Peyer's patch (tissue), 4 donors: Measurements from ENCODE around the gene PLS1. TPM values are rescaled to one million over a fixed set of nuclear protein-coding genes. Genes with fewer than 3 reads are reported as not detected.
A peak's percentile ranks its signal among the peaks of the same experiment; 100 is the strongest.

Experiments used
- DNase-seq, 3 donors: peaks; one replicate each; pipeline ENCODE4 v3.0.0-alpha.2; 2017 to 2019
- H3K27ac ChIP-seq, 4 donors: fragments of 200-600 bp; sonication (generic); one replicate each; pipeline ENCODE4 v1.5.1; 2016 to 2019
- H3K27me3 ChIP-seq, 2 donors: fragments of 200-600 bp; sonication (generic); one replicate each; pipeline ENCODE4 v1.5.1; 2019
- H3K36me3 ChIP-seq, 3 donors: fragments of 200-600 bp; sonication (generic); one replicate each; pipeline ENCODE4 v1.5.1; 2016 to 2019
- H3K4me1 ChIP-seq, 4 donors: fragments of 200-600 bp; sonication (generic); one replicate each; pipeline ENCODE4 v1.5.1; 2016 to 2019
- H3K4me3 ChIP-seq, 4 donors: fragments of 200-600 bp; sonication (generic); 1 replicate in 3 of 4; 2 replicates in 1 of 4; pipeline ENCODE4 v1.5.1; 2016 to 2019; ENCODE audit warnings: mild to moderate bottlenecking in 1 of 4
- H3K9me3 ChIP-seq, 4 donors: fragments of 200-600 bp; sonication (generic); one replicate each; pipeline ENCODE4 v1.5.1; 2016 to 2019; ENCODE audit warnings: mild to moderate bottlenecking in 1 of 4
- CTCF ChIP-seq, 6 experiments: fragments of 450-650 bp in 4 of 6; fragments of 200-600 bp in 2 of 6; sonication (generic) in 1 of 6; IDR thresholded peaks; one replicate each; pipeline ENCODE4 v1.5.1; 2017 to 2019; ENCODE audit warnings: antibody characterized with exemption in 6 of 6, mild to moderate bottlenecking in 3 of 6, moderate library complexity in 1 of 6
- POLR2A ChIP-seq, 2 donors: fragments of 450-650 bp; IDR thresholded peaks; one replicate each; pipeline ENCODE4 v1.5.1; 2017; ENCODE audit warnings: antibody characterized with exemption in 2 of 2, mild to moderate bottlenecking in 2 of 2, moderate library complexity in 2 of 2
- total RNA-seq, 4 donors: library from RNA; depleted of rRNA; stranded (reverse); fragments of >200 nt; gene quantifications; one replicate each; pipeline ENCODE4 v1.1.0, GENCODE V29; 2016

The PLS1 gene
- total RNA-seq, 4 donors from 2014 or later, result 48.7 to 661 (median 328) TPM

- H3K27ac ChIP-seq, result no peak overlapping the region
- no peak for DNase-seq
Measured at GRCh38 chr3:142611206-142611605, 15.0 kb downstream of the PLS1 start.

GRCh38 chr3:142613491-142613890 lies 17.3 kb downstream of the PLS1 start:
- no peaks in the 10 kb centered on the region for H3K36me3 ChIP-seq
- peak overlapping the region in 3 of 4 donors; percentile 69 to 88 (median 82) for H3K27ac ChIP-seq
- peak in 1 of 3 donors; percentile 81 for DNase-seq
- H3K4me1 ChIP-seq, result peaks cover 0 to 35% (median 2%) of the 10 kb centered on the region in 4 donors
- TF ChIP-seq POLR2A (IDR thresholded peaks at IDR 0.05) (no peak), CTCF (IDR thresholded peaks at IDR 0.05) (no peak)
- no peaks in the 10 kb centered on the region for H3K9me3 ChIP-seq
- H3K27me3 ChIP-seq, result no peaks in the 10 kb centered on the region
- H3K4me3 ChIP-seq, result no peak overlapping the region

More at GRCh38 chr3:142611206-142611605, 15.0 kb downstream of the PLS1 start:
- Histone ChIP-seq H3K4me1 (peaks cover 0 to 34% (median 2%) of the 10 kb centered on the region in 4 donors), H3K27me3 (no peaks in the 10 kb centered on the region), H3K9me3 (no peaks in the 10 kb centered on the region), H3K36me3 (no peaks in the 10 kb centered on the region), H3K4me3 (no peak overlapping the region)
- no peak for TF ChIP-seq CTCF (IDR thresholded peaks at IDR 0.05)
- TF ChIP-seq POLR2A (IDR thresholded peaks at IDR 0.05), result no peak

GRCh38 chr3:142614059-142614626 lies 17.9 kb downstream of the PLS1 start:
- Histone ChIP-seq H3K27me3 (no peaks in the 10 kb centered on the region), H3K36me3 (no peaks in the 10 kb centered on the region), H3K4me1 (peaks cover 0 to 36% (median 2%) of the 10 kb centered on the region in 4 donors), H3K4me3 (no peak overlapping the region), H3K9me3 (no peaks in the 10 kb centered on the region), H3K27ac (peak overlapping the region in 3 of 4 donors; percentile 48 to 88 (median 76))
- TF ChIP-seq POLR2A (IDR thresholded peaks at IDR 0.05) (no peak), CTCF (IDR thresholded peaks at IDR 0.05) (no peak)
- DNase-seq, result no peak

- no peaks in the 10 kb centered on the region for H3K27me3 ChIP-seq
- no peaks in the 10 kb centered on the region for H3K9me3 ChIP-seq
- DNase-seq, result no peak
- peak overlapping the region in 3 of 4 donors; percentile 48 to 88 (median 76) for H3K27ac ChIP-seq
- H3K4me3 ChIP-seq, result no peak overlapping the region
- TF ChIP-seq POLR2A (IDR thresholded peaks at IDR 0.05) (no peak), CTCF (IDR thresholded peaks at IDR 0.05) (no peak)
- peaks cover 0 to 36% (median 2%) of the 10 kb centered on the region in 4 donors for H3K4me1 ChIP-seq
- H3K36me3 ChIP-seq, result no peaks in the 10 kb centered on the region
Measured at GRCh38 chr3:142615171-142615570, 19.0 kb downstream of the PLS1 start.

GRCh38 chr3:142618917-142619461 lies 22.8 kb downstream of the PLS1 start:
- TF ChIP-seq CTCF (IDR thresholded peaks at IDR 0.05), result no peak
- TF ChIP-seq POLR2A (IDR thresholded peaks at IDR 0.05), result no peak
- peaks cover 0 to 42% (median 2%) of the 10 kb centered on the region in 4 donors for H3K4me1 ChIP-seq
- H3K27ac ChIP-seq, result peak overlapping the region in 2 of 4 donors; percentile 42 to 76
- no peaks in the 10 kb centered on the region for H3K27me3 ChIP-seq
- DNase-seq, result peak in 1 of 3 donors; percentile 62
- no peaks in the 10 kb centered on the region for H3K9me3 ChIP-seq
- H3K4me3 ChIP-seq, result no peak overlapping the region
- H3K36me3 ChIP-seq, result no peaks in the 10 kb centered on the region
